Liver (tissue), 9 donors: Measurements from ENCODE around the gene DCUN1D3. TPM values are rescaled to one million over a fixed set of nuclear protein-coding genes. Genes with fewer than 3 reads are reported as not detected.

Experiments
- DNase-seq: peaks from one replicate; pipeline ENCODE4 v3.0.0-alpha.2; 2017; ENCODE audit warnings: low spot score
- H3K27ac ChIP-seq, 2 donors: one replicate each; pipeline ENCODE4 v1.7.0; 2013; ENCODE audit warnings: inconsistent platforms in 2 of 2, low read length in 2 of 2, control low read depth in 1 of 2, low read depth in 1 of 2, mild to moderate bottlenecking in 1 of 2
- H3K27me3 ChIP-seq, 4 donors: one replicate each; pipeline versions ENCODE4 v1.6.1 to v1.7.0; 2013; ENCODE audit warnings: low read length in 3 of 4, inconsistent platforms in 1 of 4, mild to moderate bottlenecking in 1 of 4, moderate library complexity in 1 of 4; ENCODE audit not compliant: control insufficient read depth in 4 of 4, insufficient read depth in 4 of 4
- H3K36me3 ChIP-seq, 4 donors: one replicate each; pipeline versions ENCODE4 v1.6.1 to v1.7.0; 2013; ENCODE audit warnings: low read length in 3 of 4, mild to moderate bottlenecking in 3 of 4, low read depth in 1 of 4, moderate library complexity in 1 of 4; ENCODE audit not compliant: control insufficient read depth in 4 of 4, insufficient read depth in 3 of 4
- H3K4me1 ChIP-seq, 4 donors: one replicate each; pipeline versions ENCODE4 v1.6.1 to v1.7.0; 2013; ENCODE audit warnings: low read length in 3 of 4, mild to moderate bottlenecking in 3 of 4, moderate library complexity in 1 of 4; ENCODE audit not compliant: control insufficient read depth in 4 of 4, insufficient read depth in 4 of 4
- H3K4me3 ChIP-seq, 3 donors: one replicate each; pipeline versions ENCODE4 v1.6.1 to v1.7.0; 2013; ENCODE audit warnings: low read length in 3 of 3, control low read depth in 1 of 3, low read depth in 1 of 3, mild to moderate bottlenecking in 1 of 3
- H3K9ac ChIP-seq, 2 donors: one replicate each; pipeline ENCODE4 v1.7.0; 2013; ENCODE audit warnings: low read length in 2 of 2, mild to moderate bottlenecking in 2 of 2, moderate library complexity in 2 of 2, control low read depth in 1 of 2, low read depth in 1 of 2
- H3K9me3 ChIP-seq, 4 donors: one replicate each; pipeline versions ENCODE4 v1.6.1 to v1.7.0; 2013; ENCODE audit warnings: low read length in 3 of 4; ENCODE audit not compliant: control insufficient read depth in 4 of 4
- ATF3 ChIP-seq: IDR thresholded peaks from 2 replicates; pipeline ENCODE4 v1.6.1; 2016; ENCODE audit warnings: antibody characterized with exemption
- CTCF ChIP-seq: fragments of 150-350 bp; IDR thresholded peaks from 2 replicates; pipeline ENCODE4 v1.5.1; 2017; ENCODE audit warnings: improper control_type of control experiment, low read depth, low read length; ENCODE audit not compliant: missing input control
- EGR1 ChIP-seq, 2 donors: IDR thresholded peaks; 2 replicates each; pipeline ENCODE4 v1.6.1; 2016 to 2018; ENCODE audit warnings: antibody characterized with exemption in 2 of 2, low read depth in 2 of 2
- FOXA1 ChIP-seq: IDR thresholded peaks from 2 replicates; pipeline ENCODE4 v1.6.1; 2016; ENCODE audit warnings: antibody characterized with exemption
- FOXA2 ChIP-seq: IDR thresholded peaks from 2 replicates; pipeline ENCODE4 v1.6.1; 2016; ENCODE audit warnings: antibody characterized with exemption
- GABPA ChIP-seq, 2 donors: IDR thresholded peaks in 1 of 2; conservative IDR thresholded peaks in 1 of 2; 2 replicates each; pipeline ENCODE4 v1.6.1; 2016; ENCODE audit warnings: antibody characterized with exemption in 2 of 2, mild to moderate bottlenecking in 1 of 2, moderate library complexity in 1 of 2
- HNF4A ChIP-seq, 2 donors: conservative IDR thresholded peaks; 2 replicates each; pipeline ENCODE4 v1.6.1; 2016; ENCODE audit warnings: antibody characterized with exemption in 2 of 2, mild to moderate bottlenecking in 2 of 2
- HNF4G ChIP-seq: IDR thresholded peaks from 2 replicates; pipeline ENCODE4 v1.6.1; 2016; ENCODE audit warnings: antibody characterized with exemption
- JUND ChIP-seq, 2 donors: IDR thresholded peaks; 2 replicates each; pipeline ENCODE4 v1.6.1; 2016; ENCODE audit warnings: antibody characterized with exemption in 2 of 2
- MAX ChIP-seq: IDR thresholded peaks from 2 replicates; pipeline ENCODE4 v1.6.1; 2016; ENCODE audit warnings: antibody characterized with exemption
- NR2F2 ChIP-seq: IDR thresholded peaks from 2 replicates; pipeline ENCODE4 v1.6.1; 2016; ENCODE audit warnings: antibody characterized with exemption
- RAD21 ChIP-seq, 2 donors: IDR thresholded peaks; 2 replicates each; pipeline ENCODE4 v1.6.1; 2016; ENCODE audit warnings: antibody characterized with exemption in 2 of 2, mild to moderate bottlenecking in 2 of 2
- REST ChIP-seq: IDR thresholded peaks from 2 replicates; pipeline ENCODE4 v1.6.1; 2016; ENCODE audit warnings: antibody characterized with exemption, mild to moderate bottlenecking
- RXRA ChIP-seq, 2 donors: IDR thresholded peaks; 2 replicates each; pipeline ENCODE4 v1.6.1; 2017 to 2018; ENCODE audit warnings: antibody characterized with exemption in 2 of 2, mild to moderate bottlenecking in 1 of 2
- SP1 ChIP-seq: IDR thresholded peaks from 2 replicates; pipeline ENCODE4 v1.6.1; 2018; ENCODE audit warnings: antibody characterized with exemption, mild to moderate bottlenecking
- YY1 ChIP-seq: IDR thresholded peaks from 2 replicates; pipeline ENCODE4 v1.6.1; 2016; ENCODE audit warnings: antibody characterized with exemption, mild to moderate bottlenecking
- ZBTB33 ChIP-seq: IDR thresholded peaks from 2 replicates; pipeline ENCODE4 v1.6.1; 2016; ENCODE audit warnings: antibody characterized with exemption
- WGBS: extraction: QIAGEN DNeasy Blood & Tissue Kit; methylation state at CpG from one replicate; pipeline ENCODE4 v1.1.7; 2013; 5-methylcytosine and 5-hydroxymethylcytosine counted together
- polyA plus RNA-seq, 2 donors: library from polyadenylated mRNA; stranded (reverse) in 1 of 2; unstranded in 1 of 2; fragments of 200-250 nt in 1 of 2; fragments of >200 nt in 1 of 2; fragmentation: Nextera tagmentation in 1 of 2; extraction: Ambion mirVana in 1 of 2; gene quantifications; one replicate each; pipeline versions ENCODE4 v1.2.1 to v1.2.3, GENCODE V29; 2013 to 2015
- total RNA-seq, 2 donors: library from RNA; depleted of rRNA; stranded (reverse); fragments of >200 nt; gene quantifications; one replicate each; pipeline ENCODE4 v1.2.3, GENCODE V29; 2014
- donor health status: healthy.
- donor health status: healthy.
- donor health status: healthy.
- donor health status: healthy.
- donor health status: healthy.

Gene DCUN1D3
- total and polyA plus RNA-seq, 4 donors: 2.7 to 16.8 (median 4.8) TPM

GRCh38 chr16:20941636-20941926 lies 41.4 kb upstream of the DCUN1D3 start (continued):
- TF ChIP-seq REST (no peak), HNF4G (no peak)

- WGBS: 75% methylated on average over 6 of the region's 6 CpGs
- no peaks in the 10 kb centered on the region for H3K4me1 ChIP-seq
- no peak overlapping the region for H3K27ac ChIP-seq
- no peaks in the 10 kb centered on the region for H3K9me3 ChIP-seq
- no peaks in the 10 kb centered on the region for H3K36me3 ChIP-seq
- H3K4me3 ChIP-seq: no peak overlapping the region
- H3K9ac ChIP-seq: no peak overlapping the region
- no peaks in the 10 kb centered on the region for H3K27me3 ChIP-seq
- DNase-seq: no peak
- TF ChIP-seq RXRA (IDR thresholded peaks at IDR 0.05) (no peak), ATF3 (no peak), FOXA2 (no peak), CTCF (no peak), ZBTB33 (no peak), REST (no peak), GABPA (IDR thresholded peaks at IDR 0.05 in 1 of 2, conservative IDR thresholded peaks at IDR 0.05 in 1 of 2) (no peak), YY1 (no peak), NR2F2 (no peak), FOXA1 (no peak), HNF4G (no peak), EGR1 (IDR thresholded peaks at IDR 0.05; ENCODE audit: low read depth in 2 of 2) (no peak), SP1 (no peak), JUND (IDR thresholded peaks at IDR 0.05) (no peak), MAX (no peak), HNF4A (conservative IDR thresholded peaks at IDR 0.05) (no peak), RAD21 (IDR thresholded peaks at IDR 0.05) (no peak)
Observed at GRCh38 chr16:20940871-20941635, 40.9 kb upstream of the DCUN1D3 start.
